GM18951 (cell line): ENCODE results near the gene UGT1A9.

Experiments
- POLR2A ChIP-seq: IDR thresholded peaks from 4 replicates; pipeline ENCODE4 v1.6.1; 2011; ENCODE audit warnings: mild to moderate bottlenecking; ENCODE audit not compliant: insufficient read length, insufficient read depth; ENCODE audit errors: extremely low read depth
- in situ Hi-C: fragments of 300-500 bp; cut with MboI; formaldehyde crosslinking; loops from one replicate; pipeline ENCODE4 v1.12.0; 2022; ENCODE audit warnings: low sequenced_read_pairs, mixed read lengths, inconsistent platforms; ENCODE audit not compliant: unreplicated experiment

UGT1A9 gene

GRCh38 chr2:233793465-233794127 lies 121.9 kb downstream of the UGT1A9 start:
- TF ChIP-seq POLR2A: no peak
- in situ Hi-C loops: no loop called here

GRCh38 chr2:233794128-233794658 lies 122.5 kb downstream of the UGT1A9 start:
- in situ Hi-C loops: no loop called here

GRCh38 chr2:233795735-233796171 lies 124.1 kb downstream of the UGT1A9 start:
- TF ChIP-seq POLR2A: no peak
- in situ Hi-C loops: no loop called here

More at GRCh38 chr2:233794128-233794658, 122.5 kb downstream of the UGT1A9 start:
- TF ChIP-seq POLR2A: no peak

GRCh38 chr2:233796254-233796653 lies 124.6 kb downstream of the UGT1A9 start:
- TF ChIP-seq POLR2A: no peak
- in situ Hi-C loops: no loop called here

GRCh38 chr2:233798335-233799086 lies 126.8 kb downstream of the UGT1A9 start:
- no peak for TF ChIP-seq POLR2A
- in situ Hi-C loops: no loop called here

GRCh38 chr2:233799087-233799665 lies 127.5 kb downstream of the UGT1A9 start:
- TF ChIP-seq POLR2A: no peak
- in situ Hi-C loops: no loop called here

- in situ Hi-C loops: loop anchor here (10.0 kb wide), 1 partner anchor 335 kb away; no protein-coding TSS in a partner anchor
Measured at GRCh38 chr2:233799716-233800115, 128.0 kb downstream of the UGT1A9 start.

GRCh38 chr2:233800208-233800607 lies 128.5 kb downstream of the UGT1A9 start:
- in situ Hi-C loops: loop anchor here (10.0 kb wide), 1 partner anchor 335 kb away; no protein-coding TSS in a partner anchor
- no peak for TF ChIP-seq POLR2A

More at GRCh38 chr2:233799716-233800115, 128.0 kb downstream of the UGT1A9 start:
- TF ChIP-seq POLR2A: no peak

GRCh38 chr2:233801357-233802131 lies 129.8 kb downstream of the UGT1A9 start:
- TF ChIP-seq POLR2A: no peak
- in situ Hi-C loops: loop anchor here (10.0 kb wide), 1 partner anchor 337 kb away; no protein-coding TSS in a partner anchor

GRCh38 chr2:233802132-233802815 lies 130.6 kb downstream of the UGT1A9 start:
- in situ Hi-C loops: loop anchor here (10.0 kb wide), 1 partner anchor 337 kb away; no protein-coding TSS in a partner anchor
- TF ChIP-seq POLR2A: no peak

GRCh38 chr2:233803292-233803911 lies 131.7 kb downstream of the UGT1A9 start:
- in situ Hi-C loops: loop anchor here (10.0 kb wide), 1 partner anchor 339 kb away; no protein-coding TSS in a partner anchor
- no peak for TF ChIP-seq POLR2A

- in situ Hi-C loops: loop anchor here (10.0 kb wide), 1 partner anchor 339 kb away; no protein-coding TSS in a partner anchor
- TF ChIP-seq POLR2A: no peak
Measured at GRCh38 chr2:233803994-233804393, 132.3 kb downstream of the UGT1A9 start.
